Measurements from ENCODE around the gene TDRD6.

The TDRD6 gene

GRCh38 chr6:46677314-46677654 lies 10.4 kb upstream of the TDRD6 start:
- no peak for DNase-seq (ENCODE audit: low spot score)

DNA sequence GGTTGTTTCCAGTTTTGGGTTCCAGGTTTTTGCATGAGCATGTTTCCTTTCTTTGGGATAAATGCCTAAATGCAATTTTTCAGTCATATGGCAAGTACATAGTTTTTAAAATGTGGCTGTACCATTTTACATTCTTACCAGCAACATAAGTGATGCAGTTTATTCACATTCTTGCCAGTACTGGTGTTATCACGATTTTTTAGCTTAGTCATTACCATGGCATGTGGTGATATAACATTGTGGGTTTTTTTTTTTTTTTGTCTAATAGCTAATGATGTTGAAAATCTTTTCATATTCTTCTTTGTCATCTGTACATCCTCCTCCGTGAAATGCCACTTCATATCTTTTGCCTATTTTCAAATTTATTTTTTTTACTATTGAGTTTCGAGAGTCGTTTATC lies 2.9 kb upstream of the TDRD6 start:
- DNase-seq (ENCODE audit: low spot score), result no peak

DNA sequence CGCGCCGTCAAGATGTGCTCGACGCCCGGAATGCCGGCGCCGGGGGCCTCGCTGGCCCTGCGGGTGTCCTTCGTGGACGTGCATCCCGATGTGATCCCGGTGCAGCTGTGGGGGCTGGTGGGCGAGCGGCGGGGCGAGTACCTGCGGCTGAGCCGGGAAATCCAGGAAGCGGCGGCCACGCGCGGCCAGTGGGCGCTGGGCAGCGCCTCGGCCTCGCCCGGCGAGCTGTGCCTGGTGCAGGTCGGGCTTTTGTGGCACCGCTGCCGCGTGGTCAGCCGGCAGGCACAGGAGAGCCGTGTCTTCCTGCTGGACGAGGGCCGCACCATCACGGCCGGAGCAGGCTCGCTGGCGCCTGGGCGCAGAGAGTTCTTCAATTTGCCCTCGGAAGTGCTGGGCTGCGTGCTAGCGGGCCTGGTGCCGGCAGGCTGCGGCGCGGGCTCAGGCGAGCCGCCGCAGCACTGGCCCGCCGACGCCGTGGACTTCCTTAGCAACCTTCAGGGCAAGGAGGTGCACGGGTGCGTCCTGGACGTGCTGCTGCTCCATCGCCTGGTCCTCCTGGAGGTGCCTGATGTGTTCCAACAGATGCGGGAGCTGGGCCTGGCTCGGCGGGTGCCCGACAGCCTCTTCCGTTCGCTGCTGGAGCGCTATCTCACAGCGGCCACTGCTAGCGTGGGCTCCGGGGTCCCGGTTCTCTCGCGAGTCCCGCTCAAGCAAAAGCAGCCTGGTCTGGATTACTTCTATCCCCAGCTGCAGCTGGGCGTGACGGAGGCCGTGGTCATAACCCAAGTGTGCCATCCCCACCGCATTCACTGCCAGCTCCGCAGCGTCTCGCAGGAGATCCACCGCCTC lies 656 bp downstream of the TDRD6 start:
- no peak for DNase-seq (ENCODE audit: low spot score)

- no peak for DNase-seq (ENCODE audit: low spot score)
Observed at GRCh38 chr6:46688966-46689335, 1.3 kb downstream of the TDRD6 start.

- no peak for DNase-seq (ENCODE audit: low spot score)
Observed at GRCh38 chr6:46689657-46690056, 2.0 kb downstream of the TDRD6 start.

GRCh38 chr6:46690141-46690755 lies 2.6 kb downstream of the TDRD6 start:
- no peak for DNase-seq (ENCODE audit: low spot score)

DNA sequence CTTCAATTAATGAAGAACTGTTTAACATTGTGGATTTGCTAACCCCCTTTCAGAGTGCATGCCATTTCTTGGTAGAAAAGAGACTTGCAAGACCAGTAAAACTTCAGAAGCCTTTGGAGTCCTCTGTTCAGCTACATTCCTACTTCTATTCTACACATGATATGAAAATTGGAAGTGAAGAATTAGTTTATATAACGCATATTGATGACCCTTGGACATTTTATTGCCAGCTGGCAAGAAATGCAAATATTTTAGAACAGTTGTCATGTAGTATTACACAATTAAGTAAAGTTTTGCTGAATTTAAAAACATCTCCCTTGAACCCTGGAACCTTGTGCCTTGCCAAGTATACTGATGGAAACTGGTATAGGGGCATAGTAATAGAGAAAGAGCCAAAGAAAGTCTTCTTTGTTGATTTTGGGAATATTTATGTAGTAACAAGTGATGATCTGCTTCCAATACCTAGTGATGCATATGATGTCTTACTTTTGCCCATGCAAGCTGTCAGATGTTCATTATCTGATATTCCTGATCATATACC lies 3.3 kb downstream of the TDRD6 start:
- no peak for DNase-seq (ENCODE audit: low spot score)

GRCh38 chr6:46699970-46700369 lies 12.3 kb downstream of the TDRD6 start:
- no peak for DNase-seq (ENCODE audit: low spot score)

DNA sequence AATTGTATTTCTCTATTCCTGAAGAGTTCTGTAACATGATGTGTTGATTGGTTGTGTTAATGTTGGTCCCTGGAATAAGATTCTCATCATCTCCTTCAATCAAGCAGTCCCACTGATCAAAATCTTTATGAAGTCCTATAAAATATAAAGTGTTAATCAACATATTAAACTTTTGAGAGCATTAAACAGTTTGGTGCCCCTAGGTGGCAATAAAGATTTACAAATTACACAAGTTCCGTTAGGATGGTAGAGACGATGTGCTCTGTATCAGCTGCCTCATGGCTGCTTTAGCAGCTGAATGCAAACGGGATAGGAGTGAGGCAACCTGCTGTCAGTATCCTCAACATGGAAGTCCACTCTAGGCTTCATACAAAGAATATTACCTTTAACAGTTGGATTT lies 16.9 kb downstream of the TDRD6 start:
- no peak for DNase-seq (ENCODE audit: low spot score)

DNA sequence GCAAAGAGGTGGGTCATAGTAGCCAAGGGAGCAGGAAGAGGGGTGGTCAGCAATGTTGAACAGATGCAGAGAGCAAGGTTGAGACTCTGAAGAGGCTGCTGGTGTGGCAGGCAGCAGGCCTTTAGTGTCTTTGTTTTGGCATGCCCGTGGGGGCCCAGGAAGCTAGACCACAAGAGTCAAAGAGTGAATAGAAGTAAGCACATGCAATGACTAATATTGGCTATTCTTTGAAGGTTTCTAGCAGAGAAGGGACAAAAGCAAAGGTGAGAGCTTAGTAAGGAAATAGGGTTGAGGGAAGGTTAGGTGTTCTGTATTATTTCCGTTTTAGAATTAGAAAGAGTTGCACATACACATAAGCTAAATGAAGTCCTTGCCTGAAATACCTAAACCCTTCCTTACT lies 18.8 kb downstream of the TDRD6 start:
- no peak for DNase-seq (ENCODE audit: low spot score)

DNA sequence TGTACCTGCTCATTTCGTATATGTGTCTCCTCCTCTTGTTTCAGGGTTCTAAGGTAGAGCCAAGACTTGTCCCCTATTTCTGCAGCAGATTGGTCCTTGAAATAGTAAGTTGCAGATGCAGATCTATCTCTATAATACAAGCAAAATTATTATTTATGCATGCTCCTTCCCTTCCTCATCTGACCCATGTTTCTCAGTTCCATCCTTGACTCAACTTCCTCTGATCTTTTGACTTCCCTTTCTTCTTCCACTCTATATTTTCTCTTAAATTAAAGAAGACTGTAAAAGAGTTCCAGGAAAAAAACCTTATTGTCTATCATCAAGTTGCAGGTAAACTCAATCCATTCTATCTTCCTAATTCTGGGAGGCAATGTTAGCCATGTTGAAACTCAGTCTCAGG lies 23.8 kb downstream of the TDRD6 start:
- no peak for DNase-seq (ENCODE audit: low spot score)

- no peak for DNase-seq (ENCODE audit: low spot score)
Observed at GRCh38 chr6:46715141-46715540, 27.5 kb downstream of the TDRD6 start.

DNA sequence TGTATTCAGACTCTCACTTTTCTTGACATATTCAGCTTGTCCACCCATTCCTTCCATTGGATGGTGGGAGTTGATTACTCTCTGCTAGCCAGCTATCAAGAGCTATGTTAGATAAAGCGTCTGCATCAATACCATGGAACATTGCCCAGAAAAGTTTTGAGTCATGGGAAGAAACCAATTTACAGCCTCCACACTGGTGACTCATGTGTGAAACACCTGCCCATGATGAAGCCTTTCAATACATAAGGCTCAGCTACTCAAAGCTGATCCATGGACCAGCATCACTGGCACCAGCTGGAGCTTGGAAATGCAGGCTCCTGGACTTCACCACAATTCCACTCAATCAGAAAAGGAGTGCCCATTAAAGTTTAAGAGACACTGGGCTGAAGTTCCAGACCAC lies 31.4 kb downstream of the TDRD6 start:
- DNase-seq (ENCODE audit: low spot score), result no peak

DNA sequence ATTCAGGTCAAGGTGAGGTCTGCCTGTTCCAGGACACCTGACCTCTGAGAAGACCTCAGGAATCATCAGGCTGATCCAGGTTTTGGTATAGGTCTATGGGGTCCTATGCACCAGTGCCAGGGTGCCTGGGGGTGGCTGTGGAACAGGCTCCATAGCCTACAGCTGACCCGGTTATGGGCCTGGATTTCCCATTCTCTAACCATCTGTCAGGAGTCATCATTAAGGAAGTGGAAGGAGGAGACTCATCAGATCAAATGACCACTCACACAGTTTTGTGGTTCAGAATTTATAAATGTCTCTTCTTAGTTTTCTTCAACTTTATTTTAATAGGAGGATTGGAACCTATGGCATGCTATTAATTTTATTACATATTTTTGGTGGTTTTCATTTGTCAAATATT lies 32.7 kb downstream of the TDRD6 start:
- no peak for DNase-seq (ENCODE audit: low spot score)

- DNase-seq (ENCODE audit: low spot score), result no peak
Observed at GRCh38 chr6:46729787-46730326, 42.2 kb downstream of the TDRD6 start.

DNA sequence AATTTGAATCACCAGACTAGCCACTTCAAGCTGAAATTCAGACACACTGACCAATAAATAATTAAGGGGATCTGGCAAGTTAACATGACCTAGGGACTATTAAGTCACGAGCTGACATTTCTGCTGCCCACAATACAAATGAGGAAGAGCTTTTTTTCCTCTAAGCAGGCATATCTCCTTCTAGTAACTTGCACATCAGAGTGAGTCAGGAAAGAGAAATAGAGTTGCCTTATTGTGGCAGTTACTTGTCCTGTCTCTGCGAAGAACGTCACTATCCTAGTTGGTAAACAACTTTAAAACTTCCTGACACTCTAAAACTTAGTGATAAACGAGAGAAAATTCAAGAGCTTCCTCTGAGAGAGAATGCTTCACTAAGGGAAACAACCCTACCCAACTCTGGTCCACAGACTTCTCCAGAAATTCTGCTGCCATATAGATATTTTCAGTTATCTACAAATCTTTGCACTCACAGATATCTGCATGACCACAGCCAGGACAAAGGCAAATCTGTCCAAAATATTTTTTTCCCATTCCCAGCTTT lies 43.3 kb downstream of the TDRD6 start:
- no peak for DNase-seq (ENCODE audit: low spot score)

DNA sequence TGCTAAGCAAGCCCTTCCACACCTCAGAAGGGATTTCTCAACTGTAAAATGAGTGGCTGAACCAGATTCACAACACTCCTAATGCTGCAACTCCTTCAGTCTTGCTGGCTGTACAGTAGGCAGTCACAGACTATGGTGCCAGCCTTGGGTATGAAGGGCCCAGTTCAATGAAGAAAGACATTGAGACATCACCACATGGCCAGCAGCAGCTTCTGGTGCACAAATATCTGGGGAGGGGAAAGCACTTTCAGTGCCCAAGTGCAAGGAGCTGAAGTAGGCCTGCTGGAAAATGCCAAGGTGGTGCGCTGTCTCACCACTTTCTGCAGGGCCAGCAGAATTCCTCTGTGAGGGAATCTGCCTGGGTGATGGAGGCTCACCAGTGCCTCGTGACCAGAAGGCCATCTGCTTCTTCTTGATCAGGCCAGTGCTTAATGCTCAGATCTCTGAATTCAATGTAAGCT lies 45.7 kb downstream of the TDRD6 start:
- DNase-seq (ENCODE audit: low spot score), result no peak

DNA sequence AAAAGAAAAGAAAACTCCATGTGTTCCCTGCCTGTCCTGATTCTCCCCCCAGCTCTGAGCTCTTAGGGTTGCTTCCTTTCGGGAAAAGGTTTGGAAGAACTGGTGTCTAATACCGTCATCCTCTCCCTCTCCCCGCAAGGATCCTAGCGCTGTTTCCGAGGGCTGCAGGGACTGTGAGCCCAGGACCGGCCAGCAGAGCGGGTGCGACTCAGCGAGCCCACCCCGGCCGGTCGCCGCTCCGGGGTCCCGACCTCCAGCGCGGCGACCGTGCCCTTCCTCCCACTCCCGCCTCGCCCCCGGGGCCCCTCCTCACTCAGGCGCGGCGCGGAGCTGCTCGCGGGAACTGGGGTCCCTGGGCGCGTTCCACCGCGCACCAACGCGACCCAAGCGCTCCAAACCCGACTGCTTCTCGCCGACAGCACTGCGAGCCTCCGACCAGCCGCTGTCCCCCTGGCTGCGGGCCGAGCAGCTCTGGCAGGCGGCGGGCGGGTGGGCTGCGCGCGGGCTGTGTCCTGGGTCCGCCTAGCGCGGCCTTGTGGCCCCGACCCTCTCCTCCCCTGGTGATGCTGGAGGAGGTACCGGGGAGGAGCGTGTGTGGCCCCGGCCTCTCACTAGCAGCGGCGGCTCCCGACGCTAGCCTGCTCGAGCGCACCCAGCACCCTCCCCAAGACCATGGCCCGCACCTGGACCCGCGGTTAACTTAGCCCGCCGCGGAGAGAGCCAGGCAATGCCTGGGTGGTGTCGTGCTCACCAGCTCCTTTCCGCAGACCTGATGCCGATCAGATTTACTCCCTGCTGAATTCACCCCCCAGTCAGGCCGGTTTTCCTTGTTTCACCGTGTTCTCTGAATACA lies 47.4 kb downstream of the TDRD6 start, which contains the start of gene PLA2G7:
PLA2G7 (minus strand) TSS at position 509 of the 853 bp plus-strand sequence. CDS start 12,484 bp downstream, outside the sequence.
- DNase-seq (ENCODE audit: low spot score), result no peak

GRCh38 chr6:46735720-46736031 lies 48.0 kb downstream of the TDRD6 start:
- no peak for DNase-seq (ENCODE audit: low spot score)

DNA sequence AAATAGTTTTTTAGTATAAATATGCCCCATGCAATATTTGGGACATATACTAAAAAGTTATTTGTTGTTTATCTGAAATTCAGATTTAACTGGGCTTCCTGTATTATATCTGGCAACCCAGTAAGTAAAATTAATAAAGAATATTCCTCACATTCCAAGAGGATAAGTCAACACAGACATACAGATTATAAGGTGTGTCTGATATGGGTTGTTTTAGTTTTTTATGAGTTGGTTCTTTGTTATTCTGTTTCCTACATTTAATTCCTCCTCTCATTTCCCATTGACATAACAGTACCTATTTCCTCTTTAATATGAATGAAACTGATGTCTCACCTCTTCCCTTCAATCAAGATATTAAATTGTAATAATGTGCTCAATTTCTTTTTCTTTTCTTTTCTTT lies 49.2 kb downstream of the TDRD6 start:
- DNase-seq (ENCODE audit: low spot score), result no peak

- no peak for DNase-seq (ENCODE audit: low spot score)
Observed at GRCh38 chr6:46741482-46741881, 53.8 kb downstream of the TDRD6 start.

DNA sequence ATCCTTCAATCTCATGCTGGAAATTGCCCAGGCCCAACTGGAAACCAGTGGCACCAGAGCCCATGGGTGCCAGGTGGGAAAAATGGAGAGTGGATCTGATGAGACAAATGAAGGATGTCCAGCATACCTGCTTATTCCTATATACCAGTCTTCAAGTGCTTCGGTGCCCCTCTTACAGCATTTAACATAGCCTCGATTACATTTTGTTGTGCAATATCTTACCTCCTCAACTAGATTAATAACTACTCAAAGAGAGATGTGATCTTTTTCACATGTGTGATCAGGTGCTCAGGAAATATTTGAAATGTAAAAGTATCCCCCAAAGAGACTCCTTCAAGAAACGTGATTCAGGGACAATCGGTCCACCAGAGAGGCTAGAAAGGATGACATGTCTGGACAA lies 54.2 kb downstream of the TDRD6 start:
- no peak for DNase-seq (ENCODE audit: low spot score)
